GM08714 (cell line): Measurements from ENCODE around the gene CDC42BPB.
A peak's percentile ranks its signal among the peaks of the same experiment; 100 is the strongest.
"Not testable (repeated sequence)": the region's sequence is repeated elsewhere in the genome, so short reads cannot be mapped to it uniquely, and the experiment has no call there.

ENCODE experiments used
- H3K4me3 ChIP-seq: fragments of 200-500 bp; sonication (Bioruptor generic); 2 replicates; pipeline ENCODE4 v1.5.1; 2014; ENCODE audit warnings: mild to moderate bottlenecking, low read length, inconsistent platforms
- ZNF274 ChIP-seq: IDR thresholded peaks from 2 replicates; pipeline ENCODE4 v1.6.1; 2012; ENCODE audit warnings: mild to moderate bottlenecking, low read depth, low read length

CDC42BPB gene

GRCh38 chr14:102935756-102936155 is 121.6 kb downstream of the CDC42BPB start:
- no peak for TF ChIP-seq ZNF274
- no peak overlapping the region for H3K4me3 ChIP-seq

DNA sequence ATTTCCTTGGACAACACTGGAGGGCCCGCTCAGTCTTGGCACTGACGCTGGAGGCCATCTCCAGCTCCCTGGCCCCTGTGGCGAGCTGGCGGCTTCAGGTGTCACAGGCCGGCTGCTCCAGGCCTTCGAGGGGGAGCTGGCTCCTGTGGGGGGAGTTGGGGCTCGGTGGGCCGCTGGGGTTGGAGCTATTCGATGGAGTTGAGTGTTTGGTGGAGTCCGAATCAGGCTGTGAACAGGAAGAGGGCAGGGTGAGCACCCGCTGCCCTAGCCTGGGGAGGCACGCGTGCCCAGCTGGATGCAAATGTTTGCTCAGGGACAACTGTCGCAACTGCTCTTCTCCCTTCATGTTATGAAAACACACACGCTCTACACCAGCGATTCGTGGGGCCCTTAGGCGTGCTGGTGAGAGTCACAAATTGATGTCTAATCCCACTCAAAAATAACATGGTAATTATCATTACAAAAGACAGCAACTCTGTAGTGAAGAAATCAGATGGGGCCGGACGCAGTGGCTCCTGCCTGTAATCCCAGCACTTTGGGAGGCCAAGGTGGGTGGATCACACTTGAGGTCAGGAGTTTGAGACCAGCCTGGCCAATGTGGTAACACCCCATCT is 123.6 kb downstream of the CDC42BPB start:
- no peak overlapping the region for H3K4me3 ChIP-seq
- TF ChIP-seq ZNF274 = no peak

GRCh38 chr14:102932484-102933248 is 124.7 kb downstream of the CDC42BPB start:
- no peak overlapping the region for H3K4me3 ChIP-seq
- TF ChIP-seq ZNF274 = no peak

GRCh38 chr14:102931580-102932285 is 125.6 kb downstream of the CDC42BPB start:
- TF ChIP-seq ZNF274 = no peak
- H3K4me3 ChIP-seq = no peak overlapping the region

DNA sequence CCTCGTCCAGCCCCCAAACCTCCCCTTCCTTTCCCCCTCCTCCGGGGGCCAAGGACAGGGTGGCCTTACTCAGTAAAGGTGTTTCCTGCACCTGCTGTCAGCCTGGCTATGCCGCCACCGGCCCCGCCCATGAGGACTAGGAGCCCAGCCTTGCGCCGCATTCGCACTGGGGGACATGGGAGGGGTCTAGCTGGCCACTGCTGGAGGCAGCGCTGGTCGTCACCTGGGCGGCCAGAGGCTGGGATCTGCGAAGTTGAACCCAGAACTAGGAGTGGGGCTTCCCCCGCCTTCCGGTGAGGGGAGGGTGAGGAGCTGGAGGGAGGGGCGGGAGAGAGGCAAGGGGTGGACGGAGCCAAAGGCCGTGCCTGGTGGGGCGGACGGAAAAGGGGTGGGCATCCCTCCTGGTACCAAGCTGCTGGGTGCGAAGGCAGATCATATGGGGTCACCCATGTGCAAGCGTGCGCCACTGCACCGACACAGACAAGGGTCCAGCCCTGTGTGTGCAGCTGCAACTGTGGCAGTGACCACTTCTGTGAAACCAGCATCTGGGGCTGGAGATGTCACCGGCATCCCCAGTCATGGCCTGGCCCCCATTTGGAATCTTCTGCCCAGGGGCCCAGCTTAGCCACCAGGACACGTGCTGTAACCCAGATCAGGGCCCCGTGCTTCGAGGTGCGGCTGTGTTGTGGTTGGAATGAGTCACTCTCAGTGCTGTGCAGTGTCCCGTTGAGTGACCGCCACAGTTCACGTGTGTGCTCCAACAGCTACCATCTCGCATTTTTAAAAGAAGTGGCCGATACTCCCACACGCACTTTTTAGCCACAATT is 126.4 kb downstream of the CDC42BPB start:
- TF ChIP-seq ZNF274 = no peak

GRCh38 chr14:102930138-102930752 is 127.1 kb downstream of the CDC42BPB start:
- TF ChIP-seq ZNF274 = no peak
- H3K4me3 ChIP-seq = no peak overlapping the region

More for the DNA sequence above, 126.4 kb downstream of the CDC42BPB start:
- no peak overlapping the region for H3K4me3 ChIP-seq

DNA sequence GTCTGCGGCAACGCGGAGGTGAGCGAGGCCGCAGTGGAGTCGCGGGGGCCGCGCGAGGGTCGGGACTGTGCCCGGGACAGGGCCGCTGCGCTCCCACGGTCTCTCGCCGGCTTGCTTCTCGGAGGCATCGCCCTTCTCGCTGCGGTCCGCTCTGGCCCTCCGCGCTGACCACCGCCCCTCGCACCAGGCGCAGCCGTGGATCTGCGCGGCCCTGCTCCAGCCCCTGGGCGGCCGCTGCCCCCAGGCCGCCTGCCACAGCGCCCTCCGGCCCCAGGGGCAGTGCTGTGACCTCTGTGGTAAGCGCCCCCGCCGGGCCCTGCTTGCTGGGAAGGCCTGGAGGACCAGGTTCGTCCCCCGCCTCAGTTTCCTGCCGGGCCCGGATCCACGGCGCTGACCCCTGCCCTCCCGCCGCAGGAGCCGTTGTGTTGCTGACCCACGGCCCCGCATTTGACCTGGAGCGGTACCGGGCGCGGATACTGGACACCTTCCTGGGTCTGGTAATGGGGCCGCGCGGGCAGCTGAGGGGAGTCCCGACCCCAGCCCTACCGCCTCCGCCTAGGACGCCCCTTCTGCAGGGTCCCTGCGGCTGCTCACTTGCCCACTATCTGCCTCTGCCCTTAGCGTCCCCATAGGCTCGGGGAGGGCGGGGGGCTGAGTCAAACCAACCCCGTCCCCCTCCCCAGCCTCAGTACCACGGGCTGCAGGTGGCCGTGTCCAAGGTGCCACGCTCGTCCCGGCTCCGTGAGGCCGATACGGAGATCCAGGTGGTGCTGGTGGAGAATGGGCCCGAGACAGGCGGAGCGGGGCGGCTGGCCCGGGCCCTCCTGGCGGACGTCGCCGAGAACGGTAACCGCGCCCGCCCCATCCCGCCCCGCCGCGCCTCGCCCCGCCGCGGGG is 127.9 kb downstream of the CDC42BPB start:
- no peak for TF ChIP-seq ZNF274

GRCh38 chr14:102928412-102929240 is 128.7 kb downstream of the CDC42BPB start:
- TF ChIP-seq ZNF274 = no peak
- H3K4me3 ChIP-seq = peak overlapping the region; percentile 29; the same call in 1 of the 2 replicates

More for the DNA sequence above, 127.9 kb downstream of the CDC42BPB start:
- H3K4me3 ChIP-seq = no peak overlapping the region; the same call in 1 of the 2 replicates

- no peak for TF ChIP-seq ZNF274
- peak overlapping the region; percentile 20; the same call in 1 of the 2 replicates for H3K4me3 ChIP-seq
These were observed 129.4 kb downstream of the CDC42BPB start for GRCh38 chr14:102927878-102928411.

DNA sequence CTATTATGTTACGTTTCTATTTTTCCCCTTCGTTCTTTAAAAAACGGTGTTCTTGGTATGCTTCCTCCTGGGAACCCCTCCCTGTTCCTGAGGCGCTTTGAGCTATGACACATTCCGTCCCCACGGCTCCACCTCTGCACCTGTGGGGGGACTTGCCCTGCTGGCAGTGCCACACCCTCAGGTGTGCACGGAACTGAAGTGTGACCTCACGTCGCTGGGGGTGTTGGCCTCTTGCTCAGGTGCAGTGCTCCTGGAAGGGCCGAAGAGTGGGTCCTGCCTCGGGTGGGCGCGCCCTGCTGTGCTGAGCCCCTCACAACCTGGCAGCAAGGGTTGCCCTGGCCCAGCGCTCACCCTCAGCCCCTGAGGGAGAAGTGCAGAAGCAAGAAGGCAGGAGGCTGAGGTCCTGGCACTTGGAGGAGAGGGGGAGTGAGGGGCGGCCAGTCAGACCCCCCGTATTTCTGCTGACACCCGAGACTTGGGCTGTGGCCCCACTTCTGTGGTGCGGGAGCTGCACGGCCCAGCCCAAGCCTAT is 129.9 kb downstream of the CDC42BPB start:
- no peak overlapping the region for H3K4me3 ChIP-seq

GRCh38 chr14:102926840-102927239 is 130.5 kb downstream of the CDC42BPB start:
- not testable (repeated sequence) for H3K4me3 ChIP-seq

More for the DNA sequence above, 129.9 kb downstream of the CDC42BPB start:
- no peak for TF ChIP-seq ZNF274
